Breast epithelium (tissue), 4 donors: ENCODE measurements around the gene SFMBT2. TPM values are rescaled to one million over a fixed set of nuclear protein-coding genes. Genes with fewer than 3 reads are reported as not detected.

Experiments
- DNase-seq, 2 donors: peaks; one replicate each; pipeline ENCODE4 v3.0.0-alpha.2; 2019; ENCODE audit warnings: low spot score in 2 of 2
- H3K27ac ChIP-seq, 2 donors: fragments of 200-600 bp; sonication (generic) in 1 of 2; one replicate each; pipeline ENCODE4 v1.5.1; 2016 to 2019; ENCODE audit warnings: mild to moderate bottlenecking in 1 of 2
- H3K27me3 ChIP-seq, 2 donors: fragments of 200-600 bp; sonication (generic) in 1 of 2; one replicate each; pipeline versions ENCODE4 v1.5.1 to v1.6.0; 2017 to 2019; ENCODE audit warnings: control low read depth in 1 of 2, mild to moderate bottlenecking in 1 of 2
- H3K36me3 ChIP-seq: fragments of 200-600 bp; one replicate; pipeline ENCODE4 v1.5.1; 2019
- H3K4me1 ChIP-seq, 2 donors: fragments of 200-600 bp; sonication (generic); one replicate each; pipeline ENCODE4 v1.5.1; 2016 to 2019; ENCODE audit warnings: control low read depth in 1 of 2
- H3K4me3 ChIP-seq, 3 donors: fragments of 200-600 bp; sonication (generic); 1 replicate in 2 of 3; 2 replicates in 1 of 3; pipeline ENCODE4 v1.5.1; 2016 to 2019; ENCODE audit warnings: mild to moderate bottlenecking in 3 of 3, moderate library complexity in 2 of 3
- H3K9me3 ChIP-seq, 2 donors: fragments of 200-600 bp; sonication (generic) in 1 of 2; one replicate each; pipeline ENCODE4 v1.5.1; 2016 to 2019; ENCODE audit warnings: control low read depth in 1 of 2
- POLR2A ChIP-seq: fragments of 450-650 bp; IDR thresholded peaks from one replicate; pipeline ENCODE4 v1.6.1; 2016; ENCODE audit warnings: antibody characterized with exemption, mild to moderate bottlenecking, moderate library complexity
- POLR2AphosphoS5 ChIP-seq, 3 donors: sonication (generic); formaldehyde crosslinking; IDR thresholded peaks; one replicate each; pipeline ENCODE4 v1.6.1; 2017; ENCODE audit warnings: antibody characterized with exemption in 3 of 3
- intact Hi-C: fragments of 100-400 bp; cut with DNase I; formaldehyde crosslinking; loops from one replicate; pipeline ENCODE4 v1.15.1; 2023; ENCODE audit warnings: low total_unique reads
- total RNA-seq, 3 donors: library from RNA; depleted of rRNA; stranded (reverse); fragments of >200 nt; gene quantifications; one replicate each; pipeline ENCODE4 v1.1.0, GENCODE V29; 2016
- TF ChIP-seq, protein P1 (sequence below), 3 donors: fragments of 450-650 bp; IDR thresholded peaks; one replicate each; pipeline ENCODE4 v1.5.1; 2016 to 2017; ENCODE audit warnings: antibody characterized with exemption in 3 of 3, mild to moderate bottlenecking in 3 of 3, moderate library complexity in 3 of 3

Gene SFMBT2
- total RNA-seq, 3 donors from 2014 or later: 3.5 to 32.8 (median 22.8) TPM

DNA sequence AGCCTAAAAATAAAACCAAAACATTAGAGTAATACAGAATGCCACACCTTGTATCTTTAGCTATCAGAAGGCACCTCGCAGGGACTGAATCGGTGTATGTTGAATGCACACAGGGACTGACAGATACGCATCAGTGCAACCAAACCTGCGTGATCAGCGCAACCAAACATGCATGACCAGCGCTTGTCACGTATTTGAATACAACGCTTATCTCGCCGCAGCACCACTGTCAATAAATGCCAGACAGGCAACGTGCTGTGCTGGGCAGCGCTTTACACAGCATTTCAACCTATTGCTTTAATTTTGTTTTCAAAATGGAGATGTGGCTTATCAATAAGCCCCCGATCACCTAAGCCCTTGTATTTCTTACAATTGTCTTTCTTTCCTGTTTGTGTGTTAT lies 242.4 kb downstream of the SFMBT2 start:
- no peak for DNase-seq
- H3K4me3 ChIP-seq: no peak overlapping the region
- TF ChIP-seq POLR2A (no peak), POLR2AphosphoS5 (IDR thresholded peaks at IDR 0.05) (no peak)
- TF ChIP-seq, protein P1, sequence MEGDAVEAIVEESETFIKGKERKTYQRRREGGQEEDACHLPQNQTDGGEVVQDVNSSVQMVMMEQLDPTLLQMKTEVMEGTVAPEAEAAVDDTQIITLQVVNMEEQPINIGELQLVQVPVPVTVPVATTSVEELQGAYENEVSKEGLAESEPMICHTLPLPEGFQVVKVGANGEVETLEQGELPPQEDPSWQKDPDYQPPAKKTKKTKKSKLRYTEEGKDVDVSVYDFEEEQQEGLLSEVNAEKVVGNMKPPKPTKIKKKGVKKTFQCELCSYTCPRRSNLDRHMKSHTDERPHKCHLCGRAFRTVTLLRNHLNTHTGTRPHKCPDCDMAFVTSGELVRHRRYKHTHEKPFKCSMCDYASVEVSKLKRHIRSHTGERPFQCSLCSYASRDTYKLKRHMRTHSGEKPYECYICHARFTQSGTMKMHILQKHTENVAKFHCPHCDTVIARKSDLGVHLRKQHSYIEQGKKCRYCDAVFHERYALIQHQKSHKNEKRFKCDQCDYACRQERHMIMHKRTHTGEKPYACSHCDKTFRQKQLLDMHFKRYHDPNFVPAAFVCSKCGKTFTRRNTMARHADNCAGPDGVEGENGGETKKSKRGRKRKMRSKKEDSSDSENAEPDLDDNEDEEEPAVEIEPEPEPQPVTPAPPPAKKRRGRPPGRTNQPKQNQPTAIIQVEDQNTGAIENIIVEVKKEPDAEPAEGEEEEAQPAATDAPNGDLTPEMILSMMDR (IDR thresholded peaks at IDR 0.05): no peak
- intact Hi-C loops: no loop called here
- no peaks in the 10 kb centered on the region for H3K27me3 ChIP-seq
- no peaks in the 10 kb centered on the region for H3K4me1 ChIP-seq
- H3K27ac ChIP-seq: no peak overlapping the region
- H3K9me3 ChIP-seq: no peaks in the 10 kb centered on the region
- peaks cover 6% of the 10 kb centered on the region for H3K36me3 ChIP-seq

DNA sequence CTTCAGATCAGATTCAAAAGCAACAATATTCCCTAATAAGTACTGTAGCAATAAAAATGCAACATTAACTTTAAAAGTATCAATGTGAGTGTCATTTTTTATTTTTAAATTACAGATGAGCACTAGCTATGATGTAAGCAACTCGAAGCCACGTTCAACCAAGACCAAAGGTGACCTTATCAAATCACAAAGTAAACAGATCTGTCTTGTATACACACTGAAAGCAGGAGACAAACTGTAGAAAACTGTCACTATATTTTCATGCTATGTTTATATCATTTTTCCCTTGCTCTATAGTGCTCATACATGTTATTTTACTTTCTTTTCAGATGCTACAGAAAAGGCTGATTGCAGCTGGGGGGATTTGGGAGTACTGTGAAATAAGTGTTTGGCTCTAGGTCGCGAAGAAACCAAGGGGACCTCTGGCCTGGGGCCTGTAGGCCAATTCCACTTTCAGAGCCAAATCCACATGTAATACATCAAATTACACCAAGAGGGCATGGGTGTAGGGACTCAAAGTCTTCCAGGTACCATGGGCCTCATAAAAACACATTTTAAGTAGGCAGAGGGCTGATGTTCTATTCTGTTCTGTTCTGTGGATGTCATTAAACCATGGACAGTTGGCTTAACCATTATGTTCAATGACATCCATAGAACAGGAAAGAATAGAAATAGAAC lies 245.2 kb downstream of the SFMBT2 start:
- no peaks in the 10 kb centered on the region for H3K9me3 ChIP-seq
- no peak overlapping the region for H3K4me3 ChIP-seq
- intact Hi-C loops: no loop called here
- no peaks in the 10 kb centered on the region for H3K4me1 ChIP-seq
- H3K36me3 ChIP-seq: no peaks in the 10 kb centered on the region
- no peaks in the 10 kb centered on the region for H3K27me3 ChIP-seq
- TF ChIP-seq POLR2A (no peak), POLR2AphosphoS5 (IDR thresholded peaks at IDR 0.05) (no peak)
- TF ChIP-seq, protein P1 (IDR thresholded peaks at IDR 0.05): no peak
- H3K27ac ChIP-seq: no peak overlapping the region
- DNase-seq: no peak

DNA sequence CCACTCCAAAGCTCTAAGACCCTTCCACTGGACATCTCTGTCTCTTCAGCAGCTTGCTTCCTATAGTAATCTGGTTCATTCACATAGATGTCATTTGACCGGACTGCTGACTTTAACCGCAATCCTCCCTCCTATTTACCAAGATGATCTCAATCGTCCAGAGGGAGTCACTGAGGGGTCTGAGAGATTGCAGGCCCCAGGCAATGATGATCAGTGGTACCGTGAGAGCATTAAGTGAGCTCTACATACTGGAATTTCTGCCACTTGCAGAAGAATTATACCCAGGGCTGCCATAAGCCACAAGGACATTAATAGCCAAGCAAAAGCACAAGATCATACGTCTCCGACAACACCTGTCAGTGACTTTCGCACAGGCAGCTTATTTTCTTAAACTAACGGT lies 245.9 kb downstream of the SFMBT2 start:
- H3K27me3 ChIP-seq: no peaks in the 10 kb centered on the region
- no peak overlapping the region for H3K27ac ChIP-seq
- H3K4me1 ChIP-seq: no peaks in the 10 kb centered on the region
- H3K4me3 ChIP-seq: no peak overlapping the region
- intact Hi-C loops: no loop called here
- H3K36me3 ChIP-seq: no peaks in the 10 kb centered on the region
- TF ChIP-seq POLR2A (no peak), POLR2AphosphoS5 (IDR thresholded peaks at IDR 0.05) (no peak)
- TF ChIP-seq, protein P1 (IDR thresholded peaks at IDR 0.05): no peak
- no peak for DNase-seq
- H3K9me3 ChIP-seq: no peaks in the 10 kb centered on the region

DNA sequence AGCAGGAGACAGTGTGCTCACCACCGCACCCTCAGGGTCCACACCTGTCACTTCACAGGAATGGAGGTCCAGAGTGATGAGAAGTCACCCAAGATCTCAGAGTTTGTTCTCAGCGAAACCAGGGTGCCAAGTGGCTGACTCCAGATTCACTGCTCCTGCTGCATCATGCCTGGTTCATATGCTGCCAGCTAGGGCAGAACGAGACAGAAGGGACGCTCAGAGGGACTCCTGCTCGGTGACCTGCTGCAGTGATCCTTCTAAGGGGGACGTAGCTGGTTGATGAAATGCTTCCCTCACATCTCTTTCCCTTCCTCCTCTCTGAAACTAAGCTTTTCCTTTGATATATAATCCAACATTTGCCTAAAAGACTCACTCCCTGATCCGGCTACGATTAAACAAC lies 248.5 kb downstream of the SFMBT2 start:
- Histone ChIP-seq H3K36me3 (no peaks in the 10 kb centered on the region), H3K27me3 (no peaks in the 10 kb centered on the region), H3K27ac (peak overlapping the region; percentile 55 to 84), H3K9me3 (no peaks in the 10 kb centered on the region), H3K4me1 (no peaks in the 10 kb centered on the region), H3K4me3 (peak overlapping the region in 1 of 3 donors; percentile 15)
- TF ChIP-seq POLR2A (no peak), POLR2AphosphoS5 (IDR thresholded peaks at IDR 0.05) (no peak)
- TF ChIP-seq, protein P1 (IDR thresholded peaks at IDR 0.05): no peak
- intact Hi-C loops: no loop called here
- DNase-seq: no peak

DNA sequence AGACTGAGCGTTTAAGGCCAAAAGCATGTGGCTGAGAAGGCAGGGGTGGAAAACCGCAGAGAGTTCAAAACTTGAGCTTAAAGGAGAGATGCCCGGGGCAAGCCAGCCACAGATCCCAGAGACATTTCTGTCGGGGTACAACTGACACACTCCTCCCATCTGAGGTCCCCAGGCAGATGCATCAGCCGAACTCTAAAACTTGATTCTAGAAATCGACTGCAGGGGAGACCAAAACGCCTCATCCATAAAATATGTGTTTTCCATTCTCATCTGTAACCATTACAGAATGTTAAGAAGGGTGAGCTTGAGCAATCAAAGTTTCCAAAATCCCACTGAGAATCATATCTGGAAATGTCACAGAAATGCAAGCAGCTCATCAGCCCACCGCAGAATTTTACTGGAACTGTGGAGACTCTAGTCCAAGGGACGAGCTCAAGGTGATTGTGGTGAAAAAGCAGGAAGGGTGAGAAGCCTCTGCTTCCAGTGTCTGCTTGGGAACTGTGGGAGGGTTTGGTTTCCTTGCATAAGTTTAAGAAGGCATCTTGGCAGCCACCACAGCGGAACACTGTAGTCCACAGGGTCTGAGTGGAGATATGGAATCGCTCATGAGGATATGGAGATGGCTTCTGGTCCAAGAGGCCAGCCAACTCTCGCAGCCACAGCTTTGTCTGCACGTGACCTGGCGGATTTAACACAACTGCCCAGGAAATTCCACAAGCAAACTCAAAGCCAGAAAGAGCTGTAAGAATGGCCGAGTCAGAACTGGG lies 249.2 kb downstream of the SFMBT2 start:
- no peaks in the 10 kb centered on the region for H3K36me3 ChIP-seq
- DNase-seq: peak in 1 of 2 donors; percentile 23
- H3K4me1 ChIP-seq: no peaks in the 10 kb centered on the region
- H3K4me3 ChIP-seq: peak overlapping the region in 1 of 3 donors; percentile 15
- intact Hi-C loops: no loop called here
- H3K27me3 ChIP-seq: no peaks in the 10 kb centered on the region
- no peaks in the 10 kb centered on the region for H3K9me3 ChIP-seq
- TF ChIP-seq POLR2AphosphoS5 (IDR thresholded peaks at IDR 0.05): no peak
- TF ChIP-seq, protein P1 (IDR thresholded peaks at IDR 0.05): no peak
- TF ChIP-seq POLR2A: no peak
- H3K27ac ChIP-seq: peak overlapping the region; percentile 55 to 84
